SU-DHL-6 (cell line): ENCODE measurements around the gene NCOA5.

Experiments used
- EZH2phosphoT487 ChIP-seq: fragments of 200-600 bp; sonication (generic), shearing (Covaris generic); conservative IDR thresholded peaks from 2 replicates; pipeline ENCODE4 v1.6.1; 2018; ENCODE audit warnings: mild to moderate bottlenecking, antibody characterized with exemption, low read length, moderate library complexity, mixed read lengths
- TF ChIP-seq, protein P1 (sequence below): fragments of 200-600 bp; sonication (generic); IDR thresholded peaks from one replicate; pipeline ENCODE4 v1.5.1; 2017; ENCODE audit warnings: antibody characterized with exemption, mild to moderate bottlenecking, low read length, moderate library complexity; ENCODE audit not compliant: insufficient read depth, poor library complexity, severe bottlenecking

DNA sequence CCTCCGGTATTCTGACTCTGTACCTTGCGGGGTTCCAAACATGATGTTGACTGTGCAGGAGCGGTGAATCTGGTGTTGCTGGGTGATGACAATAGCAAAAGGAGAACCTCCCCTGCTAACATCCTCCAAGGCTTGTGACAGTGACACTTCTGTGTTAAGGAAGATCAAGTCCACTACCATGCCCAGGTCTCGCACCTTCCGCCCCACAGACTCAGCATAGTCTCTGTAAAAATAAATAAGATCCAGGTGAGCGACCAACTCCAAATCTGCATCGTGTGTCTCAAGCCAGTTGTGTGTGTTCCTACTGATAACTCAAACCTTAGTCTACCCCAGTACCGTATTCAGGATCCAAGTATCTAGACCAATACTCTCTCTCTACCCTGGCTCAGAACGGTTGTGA lies 24.8 kb downstream of the NCOA5 start:
- TF ChIP-seq, protein P1, sequence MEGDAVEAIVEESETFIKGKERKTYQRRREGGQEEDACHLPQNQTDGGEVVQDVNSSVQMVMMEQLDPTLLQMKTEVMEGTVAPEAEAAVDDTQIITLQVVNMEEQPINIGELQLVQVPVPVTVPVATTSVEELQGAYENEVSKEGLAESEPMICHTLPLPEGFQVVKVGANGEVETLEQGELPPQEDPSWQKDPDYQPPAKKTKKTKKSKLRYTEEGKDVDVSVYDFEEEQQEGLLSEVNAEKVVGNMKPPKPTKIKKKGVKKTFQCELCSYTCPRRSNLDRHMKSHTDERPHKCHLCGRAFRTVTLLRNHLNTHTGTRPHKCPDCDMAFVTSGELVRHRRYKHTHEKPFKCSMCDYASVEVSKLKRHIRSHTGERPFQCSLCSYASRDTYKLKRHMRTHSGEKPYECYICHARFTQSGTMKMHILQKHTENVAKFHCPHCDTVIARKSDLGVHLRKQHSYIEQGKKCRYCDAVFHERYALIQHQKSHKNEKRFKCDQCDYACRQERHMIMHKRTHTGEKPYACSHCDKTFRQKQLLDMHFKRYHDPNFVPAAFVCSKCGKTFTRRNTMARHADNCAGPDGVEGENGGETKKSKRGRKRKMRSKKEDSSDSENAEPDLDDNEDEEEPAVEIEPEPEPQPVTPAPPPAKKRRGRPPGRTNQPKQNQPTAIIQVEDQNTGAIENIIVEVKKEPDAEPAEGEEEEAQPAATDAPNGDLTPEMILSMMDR: no peak
- TF ChIP-seq EZH2phosphoT487: no peak
